GM18502 (cell line): ENCODE results near the gene TMEM256.
A peak's percentile ranks its signal among the peaks of the same experiment; 100 is the strongest.

ENCODE experiments used
- ATAC-seq: cut with Tn5 transposase; IDR thresholded peaks from one replicate; pipeline ENCODE4 v1.9.1; 2021; ENCODE audit warnings: mild to moderate bottlenecking; ENCODE audit not compliant: unreplicated experiment, poor library complexity

The TMEM256 gene

GRCh38 chr17:7403977-7404736 lies at the start of gene TMEM256:
TMEM256 (minus strand) TSS chr17:7404097; CDS start chr17:7404084, 13 bp downstream.
- ATAC-seq: peak; percentile 87

- ATAC-seq: no peak
These were observed 44.6 kb upstream of the TMEM256 start for GRCh38 chr17:7448461-7448860.

- ATAC-seq: no peak
These were observed 41.7 kb upstream of the TMEM256 start for GRCh38 chr17:7445619-7445968.

- no peak for ATAC-seq
These were observed 41.1 kb upstream of the TMEM256 start, which contains the start of gene CHRNB1 for GRCh38 chr17:7444682-7445618. CHRNB1 (plus strand) TSS chr17:7445061; CDS start chr17:7445128, 67 bp downstream.

DNA sequence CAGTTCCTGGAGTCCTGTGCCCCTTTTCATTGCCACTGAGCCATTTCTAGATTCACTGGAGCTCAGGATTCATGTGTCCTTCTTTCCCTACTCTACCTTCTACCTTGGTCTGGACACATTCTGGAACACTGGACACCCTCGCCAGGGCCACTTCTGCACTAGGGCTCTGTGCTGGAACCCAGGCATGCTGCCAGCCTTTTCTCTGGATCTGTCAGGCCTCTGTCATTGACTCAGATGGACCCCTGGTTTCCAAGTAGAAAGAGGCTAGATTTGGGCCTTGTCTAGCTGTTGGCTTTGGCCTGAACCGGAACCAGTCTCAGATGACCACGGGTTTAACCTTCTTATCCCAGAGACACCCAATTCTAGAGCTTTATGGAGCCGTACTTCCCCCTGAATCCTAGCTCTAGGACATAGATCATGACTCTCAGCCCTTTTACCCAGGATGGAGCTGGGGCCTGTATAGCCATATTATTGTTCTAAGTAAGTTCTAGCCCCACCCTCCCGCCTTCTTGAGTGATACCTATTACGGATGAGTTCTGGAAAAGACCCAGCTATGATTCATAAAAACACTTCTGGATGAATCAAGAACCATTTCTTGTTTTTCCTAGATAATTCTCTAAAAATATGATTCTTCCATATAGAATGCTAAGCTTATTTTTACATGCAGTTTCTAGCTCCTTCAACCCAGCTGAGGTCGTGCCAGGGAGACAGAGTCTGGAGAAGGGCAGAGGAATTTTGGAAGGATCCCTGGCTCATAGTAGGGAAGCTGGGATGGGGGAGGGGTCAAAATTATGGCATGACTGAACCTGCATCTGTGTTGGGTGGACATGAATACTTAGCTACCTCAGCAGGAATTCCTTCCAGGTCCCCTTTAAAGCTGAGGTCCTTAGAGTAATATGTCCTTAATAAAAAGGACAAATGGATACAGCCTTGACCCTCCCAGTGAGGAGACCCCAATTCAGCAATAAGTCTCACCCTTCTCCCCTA lies 39.9 kb upstream of the TMEM256 start:
- no peak for ATAC-seq

GRCh38 chr17:7442142-7442541 lies 38.2 kb upstream of the TMEM256 start:
- no peak for ATAC-seq

DNA sequence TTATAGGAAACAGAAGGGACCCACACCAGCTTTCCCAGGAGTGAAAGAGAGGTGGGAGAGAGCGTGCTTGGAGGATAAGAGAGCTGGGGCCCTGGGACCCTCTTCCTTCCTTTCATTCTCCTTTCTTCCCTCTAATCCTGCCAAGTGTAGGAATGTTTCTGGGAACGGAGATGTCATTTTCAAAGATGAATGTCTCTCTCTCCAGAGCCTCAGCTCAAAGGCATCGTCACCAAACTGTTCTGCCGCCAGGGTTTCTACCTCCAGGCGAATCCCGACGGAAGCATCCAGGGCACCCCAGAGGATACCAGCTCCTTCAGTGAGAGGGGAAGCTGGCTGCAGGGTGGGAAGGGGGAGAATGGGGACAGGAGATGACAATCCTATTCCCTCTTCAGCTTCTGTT lies 37.4 kb upstream of the TMEM256 start:
- no peak for ATAC-seq

DNA sequence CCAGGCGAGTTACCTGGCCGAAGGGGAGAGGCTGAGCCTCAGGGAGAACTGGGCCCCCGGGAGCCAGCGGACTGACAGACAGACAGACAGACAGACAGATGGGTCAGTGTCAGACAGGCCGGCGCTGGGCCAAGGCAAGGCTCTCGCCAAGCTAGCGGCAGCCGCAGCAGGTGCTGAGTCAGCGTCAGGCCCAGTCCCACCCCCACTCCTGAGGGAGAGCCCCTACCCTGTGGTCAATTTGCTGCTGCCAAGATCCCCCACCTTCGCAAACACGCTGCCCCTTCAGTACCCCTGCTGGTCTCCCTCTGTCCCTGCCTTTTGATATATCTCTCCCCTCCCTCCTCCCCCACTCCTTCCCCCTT lies 36.9 kb upstream of the TMEM256 start:
- ATAC-seq: no peak

DNA sequence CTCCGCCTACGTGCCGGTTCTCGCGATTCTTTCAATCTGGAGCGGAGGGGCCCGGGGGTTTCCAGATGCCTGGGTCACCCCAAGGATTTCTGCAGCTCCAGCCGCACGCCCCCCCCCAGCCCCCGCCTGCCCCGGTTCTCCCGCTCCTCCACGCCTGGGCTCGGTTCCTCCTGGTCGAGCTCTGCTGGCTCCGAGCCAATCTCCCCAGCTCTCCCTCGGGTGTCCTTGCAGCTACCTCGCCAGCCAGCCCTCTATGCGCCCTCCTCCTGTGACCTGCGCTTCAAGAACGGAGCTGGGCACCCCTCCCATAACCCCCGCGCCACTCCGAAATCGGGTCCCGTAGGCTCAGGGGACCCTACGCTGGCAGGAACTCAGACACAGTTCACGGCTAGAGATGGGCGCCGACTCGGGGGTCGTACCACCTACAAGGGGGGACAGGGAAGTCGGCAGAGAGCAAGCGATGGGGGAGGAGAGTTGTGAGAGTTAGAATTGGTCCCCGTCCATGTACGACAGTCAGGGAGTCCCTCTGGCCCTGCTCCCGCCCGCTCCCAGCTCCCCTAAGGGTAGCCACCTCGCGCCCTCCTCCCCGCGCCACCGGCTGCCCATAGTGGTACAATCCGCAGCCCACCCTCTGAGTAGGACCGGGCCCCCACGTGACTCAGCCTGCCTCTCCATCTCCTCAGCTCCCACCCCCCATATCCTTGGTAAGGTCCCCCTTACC lies 36.4 kb upstream of the TMEM256 start:
- no peak for ATAC-seq

DNA sequence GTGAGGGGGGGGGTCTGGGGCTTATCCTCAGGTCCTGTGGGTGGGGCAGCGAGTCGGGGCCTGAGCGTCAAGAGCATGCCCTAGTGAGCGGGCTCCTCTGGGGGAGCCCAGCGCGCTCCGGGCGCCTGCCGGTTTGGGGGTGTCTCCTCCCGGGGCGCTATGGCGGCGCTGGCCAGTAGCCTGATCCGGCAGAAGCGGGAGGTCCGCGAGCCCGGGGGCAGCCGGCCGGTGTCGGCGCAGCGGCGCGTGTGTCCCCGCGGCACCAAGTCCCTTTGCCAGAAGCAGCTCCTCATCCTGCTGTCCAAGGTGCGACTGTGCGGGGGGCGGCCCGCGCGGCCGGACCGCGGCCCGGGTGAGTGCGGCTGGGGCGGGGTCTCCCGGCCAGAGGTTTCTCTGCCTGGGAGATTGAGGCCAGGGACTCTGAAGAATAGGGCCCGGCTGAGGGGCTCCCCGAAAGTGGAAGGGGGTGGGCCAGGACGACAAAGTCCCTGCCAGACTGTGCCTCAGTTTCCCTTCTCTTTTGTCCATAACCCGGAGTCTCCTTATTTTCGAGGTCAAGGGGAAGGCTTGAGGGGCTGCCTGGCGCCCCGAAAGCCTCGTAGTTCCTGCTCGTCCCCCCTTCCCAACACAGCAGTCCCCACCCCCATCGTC lies 35.7 kb upstream of the TMEM256 start, which contains the start of gene FGF11:
Gene FGF11, plus strand, starts transcription at position 51 of the 651 bp plus-strand sequence. Its CDS starts 109 bp downstream, at position 160.
- no peak for ATAC-seq

DNA sequence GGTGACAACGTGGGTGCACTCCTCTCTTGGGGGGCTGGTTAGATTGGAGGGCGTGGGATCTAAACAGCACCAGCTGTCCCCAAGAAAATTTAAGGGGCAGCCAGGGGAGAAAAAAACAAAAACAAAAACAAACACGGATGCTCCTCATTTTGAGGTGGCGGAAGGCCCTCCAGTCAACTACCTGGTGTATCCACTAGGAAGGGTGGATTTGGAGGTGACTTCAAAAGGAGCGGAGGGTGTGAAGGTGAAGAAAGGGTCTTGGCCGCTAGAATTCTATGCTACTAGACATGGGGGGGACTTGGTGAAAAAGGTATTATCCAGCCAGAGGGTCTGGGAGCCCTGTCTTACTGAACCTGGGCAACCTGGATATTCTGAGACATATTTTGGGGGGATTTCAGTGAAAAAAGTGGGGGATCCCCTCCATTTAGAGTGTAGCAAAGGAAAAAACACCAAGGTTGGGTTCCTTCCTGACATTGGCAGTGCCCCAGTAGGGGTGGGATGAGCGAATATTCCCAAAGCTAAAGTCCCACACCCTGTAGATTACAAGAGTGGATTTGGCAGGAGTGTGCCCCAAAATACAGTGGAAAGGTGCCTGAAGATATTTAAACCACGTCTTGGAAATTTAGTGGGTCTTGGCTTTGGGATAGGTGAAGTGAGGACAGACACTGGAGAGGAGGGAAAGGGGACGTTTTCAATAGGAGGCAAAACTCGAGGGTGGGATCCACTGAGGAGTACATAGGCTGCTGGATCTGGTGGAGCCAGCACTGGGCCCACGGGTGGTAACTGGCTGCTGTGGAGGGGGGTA lies 35.0 kb upstream of the TMEM256 start:
- no peak for ATAC-seq

GRCh38 chr17:7437950-7438614 lies 34.2 kb upstream of the TMEM256 start:
- ATAC-seq: no peak

- ATAC-seq: no peak
These were observed 33.5 kb upstream of the TMEM256 start for GRCh38 chr17:7437369-7437863.

GRCh38 chr17:7436556-7437368 lies 32.9 kb upstream of the TMEM256 start:
- ATAC-seq: no peak

- peak; percentile 21 for ATAC-seq
These were observed 32.0 kb upstream of the TMEM256 start for GRCh38 chr17:7435676-7436555.

GRCh38 chr17:7432296-7432695 lies 28.4 kb upstream of the TMEM256 start:
- ATAC-seq: no peak
